Measurements from ENCODE around the gene SV2C.

The SV2C gene

DNA sequence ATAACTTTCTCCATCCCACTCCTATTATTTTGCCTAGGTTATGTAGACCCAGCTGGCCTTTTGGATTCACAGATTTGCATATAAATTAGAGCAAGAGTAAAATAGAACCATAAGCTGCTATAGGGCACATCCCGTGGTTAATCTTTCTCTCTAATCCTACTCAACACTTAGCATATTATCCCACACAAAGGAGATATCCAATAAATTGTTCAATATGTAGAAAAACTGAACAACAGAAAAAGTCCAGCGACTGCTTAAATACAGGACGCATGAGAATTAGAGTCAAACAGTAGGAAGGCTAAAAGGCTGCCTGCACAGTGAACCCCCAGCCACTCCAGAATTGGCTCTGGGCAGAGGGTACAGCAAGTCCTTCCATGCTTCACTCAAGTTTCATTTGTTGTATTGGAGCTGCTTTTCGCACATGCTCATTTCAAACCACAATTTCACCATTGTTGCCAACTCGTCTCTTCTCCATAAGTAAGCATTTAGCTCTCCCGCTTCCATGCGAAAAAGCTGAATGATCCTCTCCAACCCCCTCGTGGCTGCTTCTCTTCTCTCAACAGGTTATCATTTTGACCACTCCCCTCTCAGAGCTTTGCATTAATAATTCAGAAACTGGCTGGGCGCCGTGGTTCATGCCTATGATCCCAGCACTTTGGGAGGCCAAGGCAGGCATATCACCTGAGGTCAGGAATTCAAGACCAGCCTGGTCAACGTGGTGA is 305.8 kb downstream of the SV2C start:
- DNase-seq, result no peak

DNA sequence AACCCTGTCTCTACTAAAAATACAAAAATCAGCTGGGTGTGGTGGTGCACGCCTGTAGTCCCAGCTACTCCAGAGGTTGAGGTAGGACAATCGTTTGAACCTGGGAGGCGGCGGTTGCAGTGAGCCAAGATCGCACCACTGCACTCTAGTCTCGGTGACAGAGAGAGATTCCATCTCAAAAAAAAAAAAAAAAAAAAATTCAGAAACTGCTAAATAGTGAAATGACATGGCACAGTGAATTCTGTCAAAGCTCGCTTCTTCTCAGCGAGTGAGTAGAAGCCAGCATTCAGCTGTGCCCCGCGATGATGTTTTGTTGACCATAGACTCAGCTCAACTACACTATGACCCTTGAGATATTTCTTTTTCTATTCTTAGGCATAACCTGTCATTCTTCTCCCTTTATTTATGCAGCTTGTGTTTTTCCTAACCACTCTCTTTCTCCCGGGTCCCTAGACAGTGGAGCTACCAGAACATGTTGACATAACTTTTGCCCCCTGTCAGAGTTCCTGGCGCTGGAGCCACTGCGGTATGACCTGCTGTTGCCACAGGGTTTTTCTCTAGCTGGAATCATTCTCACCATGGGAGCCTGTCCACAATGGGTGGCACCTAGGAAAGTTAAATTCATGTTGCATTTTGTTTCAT is 306.5 kb downstream of the SV2C start:
- no peak for DNase-seq

DNA sequence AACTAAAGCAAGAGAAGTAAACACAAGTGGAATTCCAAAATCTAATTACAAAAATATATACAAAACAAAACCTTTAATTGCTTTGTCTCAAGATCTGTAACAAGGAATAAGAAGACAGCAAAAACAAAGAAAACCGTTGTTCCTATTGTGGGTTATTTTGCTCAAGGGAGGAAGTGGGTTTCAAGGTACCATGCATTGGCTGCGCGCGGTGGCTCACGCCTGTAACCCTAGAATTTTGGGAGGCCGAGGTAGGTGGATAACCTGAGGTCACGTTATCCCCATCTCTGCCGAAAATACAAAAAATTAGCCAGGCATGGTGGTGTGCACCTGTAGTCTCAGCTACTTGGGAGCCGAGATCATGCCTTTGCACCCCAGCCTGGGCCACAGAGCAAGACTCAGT is 307.8 kb downstream of the SV2C start:
- no peak for DNase-seq

DNA sequence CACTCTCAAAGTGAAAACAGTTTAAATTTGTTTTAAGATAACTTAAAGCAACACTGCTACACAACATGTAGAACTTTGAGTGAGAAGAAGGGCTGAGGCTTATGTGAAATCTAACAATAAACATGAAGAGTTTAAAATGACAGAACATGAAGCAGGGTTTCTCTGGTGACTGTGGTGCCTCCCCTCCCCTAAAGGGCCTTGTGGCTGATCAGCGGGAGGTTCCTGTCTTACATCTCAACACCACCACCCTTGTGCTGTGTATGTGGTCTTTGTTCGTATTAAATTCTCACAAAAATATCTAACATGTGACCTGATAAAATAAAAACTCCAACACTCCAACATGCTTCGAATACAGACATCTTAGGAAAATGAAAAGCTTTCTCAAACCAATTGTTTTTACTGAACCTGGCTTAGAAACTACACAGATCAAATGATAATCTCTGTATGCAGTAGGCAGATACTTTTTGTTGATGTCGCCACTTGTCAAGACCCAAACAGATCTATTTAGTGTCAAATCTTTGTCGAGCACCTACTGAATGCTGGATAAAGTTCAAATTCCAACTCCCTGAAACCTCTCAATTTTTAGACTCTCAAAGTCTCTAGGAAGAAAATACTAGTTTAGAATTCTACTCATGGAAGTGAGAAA is 310.0 kb downstream of the SV2C start:
- DNase-seq, result no peak

DNA sequence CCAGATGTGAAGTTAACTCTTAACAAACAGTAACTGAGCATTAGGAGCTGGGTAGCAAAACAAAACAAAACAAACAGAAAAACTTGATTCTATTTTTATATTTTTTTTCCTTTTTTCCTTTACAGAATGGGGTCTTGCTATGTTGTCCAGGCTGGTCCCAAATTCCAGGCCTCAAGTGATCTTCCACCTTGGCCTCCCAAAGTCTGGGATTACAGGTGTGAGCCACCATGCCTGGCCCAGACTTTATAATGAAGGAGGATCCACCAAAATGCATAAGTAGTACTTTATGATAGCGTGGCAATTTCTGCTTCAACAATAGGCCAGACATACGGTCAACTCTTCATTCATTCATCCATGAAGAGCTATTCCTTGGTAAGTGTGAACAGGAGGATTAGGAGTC is 314.0 kb downstream of the SV2C start:
- DNase-seq, result no peak

DNA sequence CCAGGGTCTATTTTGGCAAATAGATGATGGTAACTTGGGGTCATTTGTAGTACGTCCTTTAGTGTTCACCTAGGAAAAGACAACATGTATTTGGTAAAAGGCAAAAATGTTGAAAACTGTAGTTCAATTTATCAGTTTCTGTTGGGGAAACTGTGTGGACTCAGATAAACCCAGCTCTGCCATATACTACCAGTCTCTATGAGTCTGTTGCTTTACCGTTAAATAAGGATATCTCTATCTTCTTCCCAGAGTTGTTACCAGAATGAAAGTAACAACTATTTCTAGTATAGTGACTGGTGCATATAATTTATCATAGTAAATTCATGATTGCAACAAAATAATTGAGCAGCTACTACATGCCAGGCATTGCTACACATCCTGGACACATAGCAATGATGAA is 316.1 kb downstream of the SV2C start:
- no peak for DNase-seq

DNA sequence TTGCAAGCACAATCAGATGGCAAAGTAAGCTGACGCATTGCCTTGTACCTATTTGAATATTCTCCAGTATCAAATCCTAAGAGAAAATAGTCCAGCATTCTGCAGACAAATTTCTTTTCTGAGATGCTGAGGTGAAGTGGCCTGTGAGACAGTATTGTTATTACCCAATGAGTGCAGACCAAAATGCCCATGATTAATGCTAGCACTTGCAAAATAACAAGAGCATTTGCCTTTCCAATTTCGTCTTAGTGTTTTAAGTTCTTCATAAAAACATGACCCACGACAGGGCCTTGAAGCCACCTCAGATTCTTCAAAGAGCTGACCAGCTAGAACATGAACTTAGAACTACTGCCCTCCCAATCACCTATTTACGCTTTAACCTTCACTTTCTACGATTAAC is 317.3 kb downstream of the SV2C start:
- no peak for DNase-seq

DNA sequence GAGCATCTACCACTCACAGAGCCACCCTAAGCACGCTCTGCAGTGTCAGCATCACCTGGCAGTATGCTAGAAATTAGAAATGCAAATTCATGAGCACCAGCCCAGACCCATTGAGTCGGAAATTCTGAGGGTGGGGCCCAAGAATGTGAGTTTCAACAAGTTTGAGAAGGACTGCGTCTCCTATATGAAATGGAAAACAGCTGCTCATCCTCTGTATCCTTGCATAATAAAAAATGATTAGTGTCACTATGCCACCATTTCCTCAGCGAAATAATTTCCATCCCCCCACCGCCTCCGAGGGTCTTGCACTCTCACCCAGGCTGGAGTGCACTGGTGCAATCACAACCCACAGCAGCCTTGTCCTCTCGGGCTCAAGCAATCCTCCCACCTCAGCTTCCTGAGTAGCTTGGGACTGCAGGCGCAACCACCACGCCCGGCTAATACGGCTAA is 318.6 kb downstream of the SV2C start:
- no peak for DNase-seq

DNA sequence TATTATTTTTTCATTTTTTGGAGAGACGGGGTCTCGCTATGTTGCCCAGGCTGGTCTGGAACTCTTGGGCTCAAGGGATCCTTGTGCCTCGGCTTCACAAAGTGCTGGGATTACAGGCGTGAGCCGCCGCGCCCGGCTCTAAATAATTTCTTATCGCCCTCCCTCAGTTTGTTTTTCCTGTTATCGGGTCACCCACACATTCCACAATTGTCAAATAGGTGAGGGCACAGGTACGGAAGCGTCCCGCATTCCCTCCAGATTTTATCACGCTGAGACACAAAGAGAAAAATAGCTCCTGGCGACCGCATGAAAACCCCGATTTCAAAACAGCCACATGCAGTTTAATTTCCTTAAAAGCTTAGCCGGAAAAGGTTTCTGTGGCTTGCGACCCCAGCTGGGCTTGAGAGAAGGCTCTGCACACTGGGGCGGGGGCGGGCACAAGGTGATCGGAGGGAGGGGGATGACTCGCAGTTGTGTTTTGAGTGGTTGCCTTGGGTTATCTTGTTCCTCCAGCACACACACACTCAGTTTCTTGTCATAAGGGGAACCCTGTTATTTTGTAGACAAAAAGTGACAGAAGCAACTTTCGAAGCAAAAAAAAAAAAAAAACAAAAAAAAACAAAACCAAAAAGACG is 319.2 kb downstream of the SV2C start:
- peak; percentile 97 for DNase-seq

DNA sequence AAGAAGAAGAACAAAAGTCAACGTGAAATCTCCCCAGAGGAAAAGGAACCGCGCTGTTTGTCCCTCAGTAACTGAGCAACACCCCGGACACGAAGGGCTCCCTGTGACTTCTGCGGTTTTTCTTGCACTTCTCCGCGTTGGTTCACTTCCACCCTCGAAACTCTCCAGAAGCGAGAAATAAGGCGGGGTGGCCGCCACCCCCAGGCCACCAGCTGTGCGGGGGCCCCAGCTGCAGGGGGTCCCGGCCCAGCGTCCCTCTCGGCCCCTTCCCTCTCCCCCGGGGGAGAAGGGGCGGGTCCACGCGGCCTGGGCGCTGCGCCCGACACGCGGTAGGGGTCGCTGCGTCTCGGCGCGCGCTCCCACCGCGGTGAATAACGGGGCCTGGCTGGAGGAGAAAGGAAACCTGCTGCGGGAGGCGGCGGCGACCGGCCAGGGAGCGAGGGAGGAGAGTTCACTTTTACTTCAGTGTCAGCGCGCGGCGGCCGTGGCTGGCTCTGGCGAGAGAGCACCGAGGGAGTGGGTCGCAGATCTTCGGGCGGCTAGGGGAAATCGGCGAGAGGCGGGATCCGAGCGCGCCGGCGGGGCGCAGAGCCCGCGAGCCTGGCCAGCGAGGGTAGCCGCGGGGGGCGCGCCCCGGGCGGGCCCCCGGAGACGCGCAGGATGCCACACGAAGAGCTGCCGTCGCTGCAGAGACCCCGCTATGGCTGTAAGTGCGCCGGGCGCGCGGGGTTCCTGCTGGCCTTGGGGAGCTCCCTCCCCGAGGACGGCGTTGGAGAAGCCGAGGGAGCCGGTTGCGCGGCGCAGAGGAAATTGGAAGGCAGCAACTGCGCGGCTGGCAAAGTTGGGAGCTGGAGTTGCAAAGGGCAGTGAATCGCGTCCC is 319.9 kb downstream of the SV2C start, which contains the start of gene IQGAP2:
IQGAP2 (plus strand) TSS at position 400 of the 880 bp plus-strand sequence; CDS start at position 661, 261 bp downstream.
- DNase-seq, result peak; percentile 97
